T-helper 9 cell (primary cell): ENCODE data around the gene PDZK1IP1.
A peak's percentile ranks its signal among the peaks of the same experiment; 100 is the strongest.
"Not testable (repeated sequence)": the region's sequence is repeated elsewhere in the genome, so short reads cannot be mapped to it uniquely, and the experiment has no call there.

Experiments
- DNase-seq: peaks from one replicate; pipeline ENCODE4 v3.0.0-alpha.2; 2020

PDZK1IP1 gene

DNA sequence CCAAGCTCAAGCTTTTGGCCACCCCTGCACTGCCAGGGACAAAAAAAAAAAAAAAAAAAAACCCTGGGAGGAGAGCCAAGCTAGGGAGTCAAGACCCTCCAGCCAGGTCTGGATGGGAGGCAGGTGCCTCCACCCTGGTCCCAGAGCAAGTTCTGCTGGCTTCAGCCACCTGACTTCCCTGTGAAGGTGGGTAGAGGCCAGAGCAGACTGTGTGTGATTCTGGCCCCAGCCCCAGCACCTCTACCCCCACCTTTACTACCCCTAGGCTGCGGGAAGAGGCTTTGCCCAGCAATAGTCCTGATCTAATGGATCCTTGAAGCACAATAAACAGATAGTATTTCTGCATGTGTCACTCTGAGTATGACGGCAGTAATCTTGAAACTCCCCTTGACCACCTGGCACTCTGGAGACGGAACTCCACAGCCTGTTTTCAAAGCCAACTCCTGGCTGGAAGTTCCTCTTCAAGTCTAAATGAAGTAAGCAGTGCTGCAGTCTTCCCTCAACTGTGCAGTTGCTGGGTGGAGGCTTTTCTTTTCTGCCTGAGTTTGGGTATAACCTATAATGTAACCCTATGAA, 9.8 kb downstream of the PDZK1IP1 start:
- DNase-seq, result no peak

GRCh38 chr1:47179017-47179987, 10.5 kb downstream of the PDZK1IP1 start:
- DNase-seq, result peak; percentile 53

- DNase-seq, result no peak
Observed at GRCh38 chr1:47178654-47179016, 11.2 kb downstream of the PDZK1IP1 start.

- DNase-seq, result no peak
Observed at GRCh38 chr1:47178020-47178419, 11.8 kb downstream of the PDZK1IP1 start.

DNA sequence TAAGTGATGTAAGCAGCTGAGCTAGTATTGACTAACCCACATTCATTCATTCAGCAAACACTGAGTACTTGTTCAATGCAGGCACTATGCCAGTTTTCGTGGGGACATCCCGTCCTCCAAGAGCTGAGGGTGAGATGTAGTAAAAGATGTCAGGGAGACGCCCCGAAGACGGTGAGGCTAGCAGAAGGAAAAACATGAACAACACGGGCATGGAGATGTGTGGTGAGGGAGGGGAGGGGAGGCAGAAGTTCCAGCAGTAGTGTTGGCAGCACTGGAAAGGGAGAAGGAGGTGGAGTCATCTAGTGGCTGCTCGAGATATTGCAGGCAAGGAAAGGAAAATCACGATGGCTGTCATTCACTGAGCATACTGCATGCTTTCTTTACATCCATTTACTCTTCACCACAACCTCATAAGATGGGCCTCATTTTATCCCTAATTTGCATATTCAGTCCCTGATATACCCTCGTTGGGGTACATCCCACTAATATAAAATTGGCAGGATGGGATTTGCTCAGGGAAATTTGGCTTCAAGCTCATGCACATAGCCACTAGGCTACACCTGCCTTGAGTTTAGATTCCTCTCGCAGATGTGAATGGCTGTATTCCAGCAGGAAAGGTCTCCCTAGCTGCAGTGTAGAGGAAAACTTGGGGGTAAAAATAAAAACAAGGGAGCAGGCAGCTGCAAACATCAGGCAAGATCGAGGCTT, 14.5 kb downstream of the PDZK1IP1 start:
- peak; percentile 17 for DNase-seq

DNA sequence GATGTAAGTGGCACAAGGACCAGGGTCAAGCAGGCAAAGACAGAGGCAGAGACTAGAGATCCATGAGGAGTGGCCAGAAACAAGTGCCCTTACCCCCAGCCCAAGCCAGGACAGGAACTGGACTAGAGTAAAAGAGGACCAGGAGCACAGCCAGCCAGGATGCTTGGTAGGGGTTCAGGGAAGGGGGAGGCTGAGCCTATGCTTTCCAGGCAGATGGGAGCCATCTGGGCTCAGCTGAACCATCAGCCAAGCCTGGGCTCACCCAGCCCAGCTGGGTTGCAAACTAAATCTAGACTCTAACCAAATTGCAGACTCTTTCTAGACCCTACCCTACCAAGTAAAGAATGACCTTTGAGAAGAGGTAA, 15.2 kb downstream of the PDZK1IP1 start:
- no peak for DNase-seq

DNA sequence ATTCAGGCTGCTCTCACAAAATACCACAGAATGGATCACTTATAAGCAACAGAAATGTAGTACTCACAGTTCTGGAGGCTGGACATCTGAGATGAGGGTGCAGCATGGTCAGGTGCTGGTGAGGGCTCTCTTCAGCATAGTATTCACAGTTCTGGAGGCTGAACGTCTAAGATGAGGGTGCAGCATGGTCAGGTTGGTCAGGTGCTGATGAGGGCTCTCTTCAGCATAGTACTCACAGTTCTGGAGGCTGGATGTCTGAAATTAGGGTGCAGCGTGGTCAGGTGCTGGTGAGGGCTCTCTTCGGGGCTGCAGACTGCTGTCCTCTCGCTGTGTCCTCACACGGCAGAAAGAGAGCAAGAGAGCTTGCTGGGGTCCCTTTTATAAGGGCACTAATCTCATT, 17.1 kb downstream of the PDZK1IP1 start:
- no peak for DNase-seq

DNA sequence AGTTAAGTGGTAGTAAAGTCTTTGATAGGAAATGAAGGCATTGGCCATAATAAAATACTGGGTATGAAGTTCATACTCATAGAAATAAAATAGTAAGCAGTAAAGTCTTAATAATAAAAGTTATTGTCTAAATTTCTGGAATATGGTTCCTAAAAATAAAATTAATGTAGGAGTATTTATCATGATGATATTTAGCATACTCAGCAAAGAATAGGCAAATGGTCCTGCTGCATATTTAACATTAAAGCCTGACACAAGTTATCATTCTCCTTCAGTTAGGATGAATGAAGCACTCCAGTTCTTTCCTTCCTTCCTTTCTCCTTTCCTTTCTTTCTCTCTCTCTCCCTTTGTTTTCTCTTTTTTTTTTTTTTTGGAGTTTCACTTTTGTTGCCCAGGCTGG, 25.3 kb downstream of the PDZK1IP1 start:
- no peak for DNase-seq

- no peak for DNase-seq
Observed at GRCh38 chr1:47161298-47162040, 28.4 kb downstream of the PDZK1IP1 start.

DNA sequence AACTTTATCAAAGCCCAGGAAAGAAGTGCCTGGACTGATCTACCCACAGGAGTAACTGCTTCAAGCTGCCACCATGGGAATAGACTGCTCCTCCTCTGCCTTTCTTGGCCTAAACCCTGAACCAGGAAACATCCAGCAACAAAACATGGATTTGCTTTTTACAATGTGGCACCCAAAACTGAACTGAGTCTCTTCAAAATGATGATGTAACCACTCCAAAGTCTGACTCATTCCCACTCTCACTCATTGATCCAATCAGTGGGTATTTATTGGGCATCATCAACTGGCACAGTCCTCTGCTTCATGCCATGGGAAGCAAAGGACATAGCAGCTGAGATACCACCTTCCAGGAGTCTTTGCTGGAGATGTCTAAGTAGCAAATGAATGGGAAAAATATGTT, 29.1 kb downstream of the PDZK1IP1 start:
- no peak for DNase-seq

DNA sequence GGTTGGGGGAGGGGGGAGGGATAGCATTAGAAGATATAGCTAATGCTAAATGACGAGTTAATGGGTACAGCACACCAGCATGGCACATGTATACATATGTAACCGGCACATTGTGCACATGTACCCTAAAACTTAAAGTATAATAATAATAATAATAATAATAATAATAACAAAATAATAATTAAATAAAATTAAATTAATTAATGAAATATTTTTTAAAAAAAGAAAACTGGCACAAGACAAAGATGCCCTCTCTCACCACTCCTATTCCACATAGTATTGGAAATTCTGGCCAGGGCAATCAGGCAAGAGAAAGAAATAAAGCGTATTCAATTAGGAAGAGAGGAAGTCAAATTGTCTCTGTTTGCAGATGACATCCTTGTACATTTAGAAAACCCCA, 31.9 kb downstream of the PDZK1IP1 start:
- DNase-seq, result not testable (repeated sequence)

DNA sequence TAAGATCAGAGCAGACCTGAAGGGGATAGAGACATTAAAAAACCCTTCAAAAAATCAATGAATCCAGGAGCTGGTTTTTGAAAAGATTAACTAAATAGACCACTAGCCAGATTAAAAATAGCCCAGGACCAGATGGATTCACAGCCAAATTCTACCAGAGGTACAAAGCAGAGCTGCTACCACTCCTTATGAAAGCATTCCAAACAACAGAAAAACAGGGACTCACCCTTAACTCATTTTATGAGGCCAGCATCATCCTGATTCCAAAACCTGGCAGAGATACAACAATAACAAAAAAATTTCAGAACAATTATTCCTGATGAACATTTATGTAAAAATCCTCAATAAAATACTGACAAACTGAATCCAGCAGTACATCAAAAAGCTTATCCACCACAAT, 33.4 kb downstream of the PDZK1IP1 start:
- DNase-seq, result not testable (repeated sequence)

GRCh38 chr1:47149162-47149561, 40.7 kb downstream of the PDZK1IP1 start:
- DNase-seq, result not testable (repeated sequence)

- DNase-seq, result no peak
Observed at GRCh38 chr1:47147047-47147785, 42.6 kb downstream of the PDZK1IP1 start.

DNA sequence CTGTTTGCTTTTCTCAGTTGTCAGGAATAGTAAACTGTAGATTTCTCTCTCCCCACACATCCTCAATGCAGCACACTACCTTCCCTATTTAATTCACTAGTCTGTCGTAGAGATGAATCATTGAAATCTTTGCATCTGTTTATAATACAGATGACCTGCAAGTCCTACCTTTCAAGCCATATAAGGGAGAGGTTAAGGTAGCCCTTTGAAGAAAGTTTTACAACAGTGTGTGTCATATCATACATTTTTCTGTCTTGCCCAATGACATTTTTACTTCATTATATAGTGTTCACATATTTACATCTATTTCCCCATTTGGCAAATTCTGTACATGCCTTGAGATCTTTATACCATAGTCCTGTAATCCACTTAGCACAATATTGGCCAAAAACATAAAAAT, 43.3 kb downstream of the PDZK1IP1 start:
- DNase-seq, result not testable (repeated sequence)

DNA sequence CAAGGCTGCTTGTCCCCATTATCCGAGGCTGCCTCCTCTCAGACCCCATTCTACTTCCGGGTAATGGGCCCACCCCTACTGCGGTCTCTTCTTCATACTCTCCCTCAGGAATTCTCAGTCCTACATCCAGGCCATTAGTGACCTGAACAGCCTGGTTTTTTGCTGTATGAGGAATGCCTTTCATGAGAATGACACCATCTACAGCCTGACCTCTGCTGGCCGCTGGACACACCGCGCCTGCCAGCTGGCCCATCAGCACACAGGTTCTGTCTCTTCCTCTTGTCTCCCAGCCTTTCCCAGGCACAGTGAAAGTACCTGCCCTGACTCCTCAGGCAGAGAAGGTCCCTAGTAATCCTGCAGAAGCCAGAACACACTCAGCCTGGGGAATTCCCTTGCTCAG, 46.2 kb downstream of the PDZK1IP1 start:
- DNase-seq, result not testable (repeated sequence)

DNA sequence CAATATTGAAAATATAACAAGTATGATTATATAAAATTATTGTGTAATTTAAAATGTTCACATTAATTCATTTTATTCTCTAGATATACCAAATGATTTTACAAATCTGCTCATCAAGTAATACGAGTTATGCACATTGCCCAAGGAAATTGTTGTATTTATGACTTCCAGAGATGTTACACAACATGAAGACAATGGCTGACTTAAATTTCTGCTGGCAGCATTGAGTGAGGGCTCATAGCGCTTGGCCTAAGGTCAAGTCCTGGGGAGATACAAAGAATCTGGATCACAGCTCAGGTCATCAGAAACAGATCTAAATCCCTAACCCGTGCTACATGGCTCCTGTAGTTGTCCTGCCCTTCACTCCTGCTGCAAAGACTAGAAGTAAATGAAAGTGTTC, 49.5 kb downstream of the PDZK1IP1 start:
- not testable (repeated sequence) for DNase-seq

- no peak for DNase-seq
Observed at GRCh38 chr1:47137925-47138615, 51.8 kb downstream of the PDZK1IP1 start.

DNA sequence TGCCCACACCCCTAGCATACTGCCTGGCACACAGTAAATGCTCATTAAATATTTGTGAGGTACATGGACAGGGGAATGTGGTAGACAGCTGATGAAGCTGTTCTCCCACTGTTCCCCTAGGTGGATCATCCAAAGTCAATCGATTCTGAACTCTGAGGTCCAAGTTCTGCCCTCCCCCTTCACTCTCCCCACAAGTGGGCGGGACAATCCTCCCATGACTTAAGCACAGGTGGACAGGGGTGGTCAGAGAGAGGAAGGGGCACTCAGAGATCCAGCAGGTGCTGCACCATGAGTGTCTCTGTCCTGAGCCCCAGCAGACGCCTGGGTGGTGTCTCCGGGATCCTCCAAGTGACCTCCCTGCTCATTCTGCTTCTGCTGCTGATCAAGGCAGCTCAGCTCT, 52.6 kb downstream of the PDZK1IP1 start, which contains the start of gene CYP4A22:
Gene CYP4A22, plus strand, starts transcription at position 244 of the 400 bp plus-strand sequence. Its CDS starts 45 bp downstream, at position 289.
- no peak for DNase-seq
